ENCODE measurements around the gene NDC1. TPM values are rescaled to one million over a fixed set of nuclear protein-coding genes. Genes with fewer than 3 reads are reported as not detected.

Gene NDC1
- total RNA-seq, 4 donors from 2014 or later, result 6.7 to 10.3 (median 7.1) TPM

- TF ChIP-seq POLR2A (IDR thresholded peaks at IDR 0.05), result no peak
- no peak for TF ChIP-seq POLR2AphosphoS5 (IDR thresholded peaks at IDR 0.05)
- peak; percentile 8 to 69 (median 54) for TF ChIP-seq CTCF (IDR thresholded peaks at IDR 0.05)
- no peak for TF ChIP-seq EP300 (IDR thresholded peaks at IDR 0.05)
- 39 to 62% methylated on average over 4 to 6 of the region's 6 CpGs for WGBS, 2 donors (ENCODE audit: low coverage in 1 of 2)
- Histone ChIP-seq H3K27me3 (no peaks in the 10 kb centered on the region), H3K9me3 (no peaks in the 10 kb centered on the region), H3K36me3 (no peaks in the 10 kb centered on the region), H3K27ac (no peak overlapping the region), H3K4me1 (no peaks in the 10 kb centered on the region), H3K4me3 (no peak overlapping the region)
- no peak for ATAC-seq
Observed at GRCh38 chr1:53754484-53755312, 83.4 kb downstream of the NDC1 start.

DNA sequence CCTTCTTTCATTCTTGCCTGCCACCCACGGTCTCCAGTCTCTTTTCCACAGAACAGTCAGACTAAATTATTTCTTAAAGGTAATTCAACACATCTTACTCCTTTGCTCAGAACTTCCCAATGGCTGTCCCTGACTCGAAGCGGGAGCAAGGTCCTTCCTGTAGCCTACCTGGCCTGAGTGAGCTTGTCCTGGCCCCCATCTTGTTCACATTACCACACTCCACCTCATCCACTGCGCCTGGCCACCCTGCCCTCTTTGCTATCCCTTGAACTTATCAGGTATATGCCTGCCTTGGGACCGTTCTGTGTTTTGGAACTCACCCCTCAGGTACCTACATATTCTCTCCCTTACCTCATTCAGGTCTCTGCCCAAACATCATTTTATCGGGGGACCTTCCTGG lies 85.8 kb downstream of the NDC1 start:
- 93 to 95% methylated on average over 5 to 6 of the region's 6 CpGs for WGBS, 2 donors (ENCODE audit: low coverage in 1 of 2)
- Histone ChIP-seq H3K27ac (no peak overlapping the region), H3K36me3 (no peaks in the 10 kb centered on the region), H3K27me3 (no peaks in the 10 kb centered on the region), H3K9me3 (no peaks in the 10 kb centered on the region), H3K4me1 (no peaks in the 10 kb centered on the region), H3K4me3 (no peak overlapping the region)
- no peak for ATAC-seq
- TF ChIP-seq POLR2A (IDR thresholded peaks at IDR 0.05) (no peak), POLR2AphosphoS5 (IDR thresholded peaks at IDR 0.05) (no peak), CTCF (IDR thresholded peaks at IDR 0.05) (no peak), EP300 (IDR thresholded peaks at IDR 0.05) (no peak)

GRCh38 chr1:53747841-53748240 lies 90.3 kb downstream of the NDC1 start:
- Histone ChIP-seq H3K4me1 (no peaks in the 10 kb centered on the region), H3K36me3 (no peaks in the 10 kb centered on the region), H3K9me3 (no peaks in the 10 kb centered on the region), H3K27me3 (peaks cover 14% of the 10 kb centered on the region), H3K27ac (no peak overlapping the region), H3K4me3 (no peak overlapping the region)
- no peak for TF ChIP-seq POLR2AphosphoS5 (IDR thresholded peaks at IDR 0.05)
- TF ChIP-seq POLR2A (IDR thresholded peaks at IDR 0.05), result no peak
- no peak for TF ChIP-seq EP300 (IDR thresholded peaks at IDR 0.05)
- no peak for TF ChIP-seq CTCF (IDR thresholded peaks at IDR 0.05)
- ATAC-seq, result no peak
- 55 to 89% methylated on average over 3 to 5 of the region's 8 CpGs for WGBS, 2 donors (ENCODE audit: low coverage in 1 of 2)

GRCh38 chr1:53740621-53741105 lies 97.4 kb downstream of the NDC1 start:
- no peaks in the 10 kb centered on the region for H3K36me3 ChIP-seq
- no peak for TF ChIP-seq POLR2AphosphoS5 (IDR thresholded peaks at IDR 0.05)
- TF ChIP-seq CTCF (IDR thresholded peaks at IDR 0.05), result no peak
- TF ChIP-seq EP300 (IDR thresholded peaks at IDR 0.05), result no peak
- no peak for TF ChIP-seq POLR2A (IDR thresholded peaks at IDR 0.05)
- no peak overlapping the region for H3K4me3 ChIP-seq
- no peak overlapping the region for H3K27ac ChIP-seq
- WGBS, 2 donors (ENCODE audit: low coverage in 1 of 2), result 86% methylated on average over 1 of the region's 8 CpGs; no CpG with 5 or more reads in 1 of the 2 donors
- H3K9me3 ChIP-seq, result no peaks in the 10 kb centered on the region
- no peak for ATAC-seq
- peaks cover 79% of the 10 kb centered on the region for H3K27me3 ChIP-seq
- H3K4me1 ChIP-seq, result peaks cover 0 to 28% (median 17%) of the 10 kb centered on the region in 3 donors

All from gastroesophageal sphincter (tissue), 4 donors.